Measurements from ENCODE around the gene ATP11A.

ATP11A gene

DNA sequence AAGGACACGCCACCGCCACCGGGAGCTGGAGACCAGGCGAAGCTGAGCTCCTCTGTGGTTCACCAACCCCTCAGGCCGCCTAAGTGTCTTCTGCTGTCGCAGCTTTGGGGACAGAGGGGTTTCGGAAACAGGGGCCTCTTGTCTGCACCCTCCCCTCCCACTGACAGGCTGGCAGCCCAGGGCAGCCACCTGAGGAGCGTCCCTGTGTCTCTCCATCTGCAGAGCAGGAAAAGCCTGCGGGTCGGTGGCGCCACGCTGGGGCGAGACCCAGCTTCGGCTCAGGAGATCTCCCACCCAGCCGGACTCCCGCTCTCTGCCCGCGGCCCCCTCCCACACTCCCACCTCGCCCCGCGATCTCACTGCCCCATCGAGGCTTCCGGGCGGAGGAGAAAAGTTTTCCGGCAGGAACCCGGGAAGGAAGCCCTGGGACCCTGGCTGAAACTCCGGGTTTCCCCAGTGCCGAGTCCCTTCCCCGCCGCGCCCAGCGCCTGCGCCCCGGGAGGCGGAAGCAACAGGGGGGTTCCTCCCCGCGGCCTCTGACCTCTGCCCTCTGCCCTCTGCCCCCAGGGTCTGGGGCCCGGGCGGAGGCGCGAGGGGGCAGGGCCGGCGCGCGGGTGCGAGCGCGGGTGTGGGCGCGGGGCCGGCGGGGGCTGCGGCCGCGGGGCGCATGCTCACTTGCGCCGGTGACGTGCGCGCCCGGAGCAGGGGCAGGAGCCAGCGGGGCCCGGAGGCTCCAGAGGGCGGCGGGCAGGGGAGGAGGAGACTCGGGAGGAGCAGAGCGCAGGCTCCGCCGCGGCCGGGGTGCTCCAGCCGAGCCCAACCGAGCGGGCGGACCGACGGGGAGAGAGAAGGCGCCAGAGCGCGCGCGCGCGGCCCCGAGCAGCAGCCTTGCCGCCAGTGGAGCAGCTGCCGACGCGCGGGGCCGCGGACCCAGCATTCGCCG lies at the start of gene ATP11A:
Gene ATP11A (plus strand): TSS at position 736 of the 943 bp plus-strand sequence. CDS start 379 bp downstream, outside the sequence.
- peak; percentile 84 for DNase-seq

DNA sequence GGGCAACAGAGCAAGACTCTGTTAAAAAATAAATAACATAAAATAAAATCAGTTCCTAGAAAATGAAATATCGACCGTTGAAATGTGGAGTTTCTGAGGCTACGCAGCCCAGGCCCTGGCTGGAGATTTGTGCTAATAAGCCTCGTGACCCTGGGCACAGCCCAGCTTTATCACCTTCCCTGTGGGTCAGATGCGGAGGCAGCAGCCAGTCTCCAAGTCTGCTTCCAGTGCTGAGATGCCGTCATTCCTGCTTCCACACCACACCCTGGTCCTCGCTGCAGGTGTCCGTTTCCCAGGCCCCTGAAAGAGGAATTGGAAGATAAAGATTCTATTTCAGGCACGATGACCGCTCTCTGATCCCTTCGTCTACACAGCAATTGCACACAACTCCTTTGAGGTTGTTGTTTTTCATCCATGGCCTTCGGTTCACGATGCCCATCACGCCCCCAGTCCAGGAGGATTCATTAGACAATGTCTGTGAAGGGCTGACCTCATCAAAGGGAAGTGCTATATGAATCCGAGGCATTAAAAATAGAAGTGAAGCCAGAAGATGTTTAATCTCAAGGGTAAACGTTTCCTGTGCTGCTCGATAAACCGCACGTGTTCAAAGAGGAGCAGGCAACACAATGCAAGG lies 48.3 kb upstream of the ATP11A start:
- no peak for DNase-seq

DNA sequence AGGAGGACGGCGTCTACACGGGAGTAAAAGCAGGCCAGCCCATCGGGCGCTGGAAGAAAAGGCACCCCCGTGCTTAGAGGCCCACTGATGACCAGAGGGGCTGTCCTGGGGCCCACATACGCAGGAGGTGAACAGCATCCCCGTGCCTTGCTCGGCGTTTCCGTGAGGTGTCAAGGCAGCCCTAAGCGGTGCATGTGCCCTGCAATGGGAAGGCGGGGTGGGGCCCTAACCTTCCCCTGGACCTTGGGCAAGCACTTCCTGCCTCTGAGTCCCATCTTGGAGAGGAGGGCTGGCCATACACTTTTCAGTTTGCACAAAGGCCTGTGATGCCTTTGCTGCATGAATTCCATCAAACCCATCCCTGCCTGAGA lies 47.8 kb upstream of the ATP11A start:
- no peak for DNase-seq

DNA sequence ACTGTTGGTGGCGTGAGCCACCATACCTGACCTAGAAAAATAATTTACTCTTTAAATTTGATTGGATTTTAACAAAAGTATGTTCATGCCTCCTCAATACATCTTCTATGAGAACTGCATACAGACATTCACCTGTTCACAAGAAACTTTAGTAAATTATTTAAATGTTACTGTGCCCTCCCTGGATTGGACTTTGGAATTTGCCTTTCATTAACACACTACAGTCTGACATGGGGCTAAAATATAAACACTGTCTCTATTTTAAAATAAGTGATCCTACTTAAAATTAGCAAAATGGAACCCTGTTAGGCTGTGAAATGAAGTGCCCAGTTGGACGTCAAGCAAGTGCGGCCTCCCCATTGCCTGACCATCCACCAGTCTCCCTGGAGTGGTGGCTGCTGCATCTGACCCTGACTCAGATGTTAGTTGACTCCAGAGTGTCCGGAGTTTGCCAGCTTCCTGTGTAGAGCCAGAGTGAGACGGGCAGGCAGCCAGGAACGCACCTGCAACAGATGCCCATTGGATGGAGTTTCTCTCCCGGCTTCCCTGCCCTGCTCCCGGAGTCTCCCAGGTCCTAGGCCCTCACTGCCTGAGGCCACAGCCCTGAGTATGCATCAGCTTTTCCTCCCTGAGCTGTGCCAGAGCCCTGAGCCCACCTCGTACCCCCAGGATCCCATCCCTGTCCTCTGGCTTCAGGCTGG lies 45.9 kb upstream of the ATP11A start:
- no peak for DNase-seq

DNA sequence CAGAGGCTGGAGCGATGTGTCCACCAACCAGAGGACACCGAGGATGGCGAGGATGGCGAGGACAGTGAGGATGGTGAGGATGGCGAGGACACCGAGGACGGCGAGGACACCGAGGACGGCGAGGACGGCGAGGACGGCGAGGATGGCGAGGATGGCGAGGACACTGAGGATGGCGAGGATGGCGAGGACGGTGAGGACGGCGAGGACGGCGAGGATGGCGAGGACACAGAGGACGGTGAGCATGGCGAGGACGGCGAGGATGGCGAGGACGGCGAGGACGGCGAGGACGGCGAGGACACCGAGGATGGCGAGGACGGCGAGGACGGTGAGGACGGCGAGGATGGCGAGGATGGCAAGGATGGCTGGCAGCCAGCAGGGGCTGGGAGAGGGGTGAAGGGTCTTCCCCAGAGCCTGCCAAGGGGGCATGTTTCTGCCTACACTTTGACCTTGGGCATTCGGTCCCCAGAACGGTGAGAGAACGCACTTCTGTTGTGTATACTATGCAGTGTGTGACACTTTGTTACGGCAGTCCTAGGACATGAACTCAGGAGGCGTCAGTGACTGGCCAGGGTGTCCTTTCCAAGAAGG lies 44.4 kb upstream of the ATP11A start:
- no peak for DNase-seq

DNA sequence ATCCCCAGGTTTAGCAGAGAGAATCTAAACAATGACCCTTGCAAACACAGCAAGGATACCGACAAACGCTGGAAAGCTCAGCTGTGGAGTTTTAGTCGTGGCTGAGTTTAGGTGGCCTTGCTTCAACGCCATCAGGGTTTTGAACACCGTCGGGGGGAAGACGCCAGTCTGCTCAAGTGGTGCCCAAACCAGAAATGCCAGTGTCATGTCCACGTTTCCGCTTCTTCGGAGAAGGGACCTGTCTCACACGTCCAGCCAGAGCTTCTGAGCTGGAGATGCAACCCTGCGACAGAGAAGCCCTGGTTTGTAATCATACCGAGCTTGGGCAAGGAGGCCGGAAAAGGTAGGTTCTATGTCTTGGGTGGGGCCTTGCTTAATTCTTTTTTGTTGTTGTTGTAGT lies 42.6 kb upstream of the ATP11A start:
- DNase-seq: no peak

DNA sequence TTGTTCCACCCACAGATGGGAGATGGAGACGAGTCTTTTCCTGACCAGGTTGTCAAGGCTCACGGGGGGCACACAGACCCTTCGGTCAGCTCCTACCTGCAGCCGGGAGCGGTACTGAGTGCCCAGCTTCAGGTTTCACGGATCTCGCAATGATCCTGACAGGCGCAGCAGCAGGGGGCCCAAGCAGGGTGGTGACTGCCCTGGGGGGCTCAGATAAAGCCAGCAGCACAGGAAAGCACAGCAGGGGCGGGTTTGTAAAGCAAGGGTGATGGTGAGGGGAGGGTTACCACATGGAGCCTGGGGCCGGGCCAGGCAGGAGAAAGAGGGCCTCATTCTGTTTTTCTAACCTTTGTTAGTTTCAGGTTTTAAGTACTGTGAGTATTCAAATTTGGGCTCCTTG lies 41.7 kb upstream of the ATP11A start:
- no peak for DNase-seq

DNA sequence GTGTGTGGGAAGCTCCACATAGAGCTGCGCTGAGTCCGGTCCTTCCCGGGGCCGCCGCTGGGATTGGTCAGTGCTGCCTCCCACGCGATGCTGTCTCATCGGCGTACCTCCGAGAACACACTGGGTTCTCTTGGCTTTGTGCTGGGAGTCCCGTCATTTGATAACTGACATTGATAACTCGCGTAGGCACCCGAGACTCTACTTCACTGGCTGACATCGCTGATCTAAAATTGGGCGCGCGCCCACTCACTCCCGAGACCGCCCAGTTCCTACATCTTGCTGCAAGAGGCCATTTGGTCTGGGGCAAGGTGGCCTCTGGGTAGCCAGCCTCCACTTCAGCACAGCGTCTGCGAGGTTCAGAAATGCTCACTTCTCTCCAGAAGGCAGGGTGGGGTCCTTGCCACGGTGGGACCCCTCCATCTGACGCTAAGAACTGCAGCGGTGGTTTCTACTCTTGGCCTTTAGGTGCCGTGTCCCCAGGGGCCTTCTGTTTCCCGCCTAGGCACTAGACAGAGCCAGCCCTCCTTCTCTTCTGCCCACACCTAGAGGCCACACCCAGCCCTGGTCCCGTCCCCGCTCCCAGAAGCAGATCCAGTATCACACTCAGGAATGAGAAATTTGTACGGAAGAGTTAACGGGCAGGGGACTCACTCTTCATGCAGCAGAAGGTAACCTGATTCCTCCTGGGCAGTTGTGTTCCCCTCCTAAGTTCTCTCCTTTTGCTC lies 40.7 kb upstream of the ATP11A start:
- DNase-seq: no peak

DNA sequence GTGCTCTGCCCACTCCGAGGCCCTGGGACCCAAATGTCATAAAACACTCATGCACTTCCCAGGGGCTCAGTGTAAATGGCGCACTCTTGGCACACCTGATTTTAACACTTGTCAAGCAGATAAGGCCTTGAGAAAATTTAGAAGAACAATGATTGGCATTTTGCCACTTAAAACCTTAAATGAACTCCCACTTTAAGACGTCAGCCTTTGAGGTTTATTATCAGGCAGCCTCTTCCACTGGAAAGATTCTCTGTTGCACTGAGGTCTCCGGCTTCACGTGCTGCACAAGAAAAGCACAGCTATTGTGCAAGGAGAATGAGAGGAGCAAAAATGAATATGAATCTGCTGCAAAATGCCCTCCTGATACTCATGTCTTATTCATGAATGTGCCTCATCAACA lies 38.5 kb upstream of the ATP11A start:
- no peak for DNase-seq

DNA sequence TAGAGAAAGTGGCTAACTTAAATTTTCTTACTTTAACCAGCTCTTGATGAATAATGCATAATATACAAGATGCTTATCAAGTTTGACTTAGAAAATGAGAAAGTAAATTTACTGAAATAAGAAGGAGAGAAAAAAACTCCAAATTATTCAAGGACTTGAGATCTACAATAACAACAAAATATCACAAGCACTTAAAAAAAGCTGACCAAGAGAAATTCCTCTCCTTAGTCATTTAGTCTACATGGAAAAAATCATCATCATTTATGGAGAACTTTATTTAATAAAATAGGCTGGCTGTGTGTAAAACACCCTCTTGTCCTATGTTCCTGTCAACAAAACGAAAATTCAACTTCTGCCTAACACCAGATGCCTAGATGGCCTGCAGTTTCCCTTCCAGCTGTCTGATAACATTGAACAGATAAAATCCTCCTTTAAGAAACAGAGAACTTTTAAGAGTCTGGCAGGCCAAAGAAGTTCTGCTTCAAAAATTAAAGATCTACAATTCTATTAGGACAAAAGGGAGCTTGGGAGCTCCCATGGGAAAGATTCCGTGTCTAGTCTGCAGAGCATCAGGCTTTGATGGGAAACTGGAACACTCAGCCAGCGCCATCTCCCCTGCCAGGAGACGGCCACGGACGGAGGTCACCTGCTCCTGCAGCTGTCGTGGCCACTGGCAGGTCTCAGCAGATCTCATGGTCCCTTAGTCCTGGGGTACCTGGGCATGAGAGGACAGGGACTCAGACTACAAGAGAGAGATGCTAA lies 37.9 kb upstream of the ATP11A start:
- DNase-seq: no peak

DNA sequence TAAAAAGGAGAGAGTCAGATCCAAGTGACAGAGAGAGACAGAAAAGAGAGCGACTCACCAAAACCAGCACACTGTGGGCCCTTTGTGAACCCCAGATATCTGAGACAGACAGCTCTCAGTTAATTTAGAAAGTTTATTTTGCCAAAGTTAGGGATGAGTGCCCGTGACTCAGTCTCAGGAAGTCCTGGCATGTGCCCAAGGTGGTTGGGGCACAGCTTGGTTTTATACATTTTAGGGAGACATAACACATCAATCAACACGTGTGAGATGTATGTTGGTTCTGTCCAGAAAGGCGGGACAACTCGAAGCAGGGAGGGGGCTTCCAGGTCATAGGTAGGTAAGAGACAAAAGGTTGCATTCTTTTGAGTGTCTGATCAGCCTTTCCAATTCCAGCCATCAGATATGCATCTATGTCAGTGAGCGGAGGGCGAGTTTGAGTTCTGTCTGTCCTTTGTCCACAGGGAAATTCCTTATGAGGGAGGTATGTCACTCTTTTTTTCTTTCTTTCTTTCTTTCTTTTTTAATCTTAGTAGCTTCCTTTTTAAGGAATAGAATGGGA lies 37.2 kb upstream of the ATP11A start:
- no peak for DNase-seq

DNA sequence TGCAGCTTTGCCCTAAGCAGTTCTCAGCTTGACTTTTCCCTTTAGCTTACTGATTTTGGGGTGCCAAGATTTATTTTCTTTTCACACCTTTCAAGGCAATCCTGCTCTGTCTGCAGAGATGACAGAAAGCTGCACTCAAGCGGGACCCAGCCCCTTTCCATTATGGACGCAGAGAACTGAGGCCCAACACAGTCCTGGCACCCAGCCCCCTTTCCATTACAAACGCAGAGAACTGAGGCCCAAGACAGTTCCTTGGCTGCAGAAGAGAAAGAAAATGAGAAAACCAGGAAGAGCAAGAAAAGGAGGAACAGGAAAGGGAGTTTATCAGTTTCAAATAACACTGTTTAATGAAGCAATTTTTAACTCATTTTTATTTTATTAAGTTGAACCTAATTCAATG lies 36.8 kb upstream of the ATP11A start:
- DNase-seq: no peak

DNA sequence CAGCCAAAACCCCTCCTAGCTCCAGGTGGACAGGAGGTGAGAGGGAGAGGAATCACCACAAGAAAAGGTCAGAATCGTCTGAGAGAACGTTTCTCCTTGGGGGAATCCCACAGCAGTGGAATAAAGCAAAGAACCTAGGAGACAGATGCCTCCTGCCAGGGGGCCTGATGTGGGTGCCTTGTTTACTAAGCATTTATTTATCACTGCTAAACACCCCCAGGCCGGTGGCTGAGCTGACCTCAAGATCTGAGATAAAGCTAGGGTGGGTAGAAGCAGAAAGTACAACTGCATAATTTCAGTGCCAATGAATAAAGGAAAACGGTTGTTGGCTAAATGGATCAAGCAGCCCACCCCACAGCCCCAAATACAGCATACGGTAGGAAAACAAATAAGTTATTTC lies 33.9 kb upstream of the ATP11A start:
- no peak for DNase-seq

DNA sequence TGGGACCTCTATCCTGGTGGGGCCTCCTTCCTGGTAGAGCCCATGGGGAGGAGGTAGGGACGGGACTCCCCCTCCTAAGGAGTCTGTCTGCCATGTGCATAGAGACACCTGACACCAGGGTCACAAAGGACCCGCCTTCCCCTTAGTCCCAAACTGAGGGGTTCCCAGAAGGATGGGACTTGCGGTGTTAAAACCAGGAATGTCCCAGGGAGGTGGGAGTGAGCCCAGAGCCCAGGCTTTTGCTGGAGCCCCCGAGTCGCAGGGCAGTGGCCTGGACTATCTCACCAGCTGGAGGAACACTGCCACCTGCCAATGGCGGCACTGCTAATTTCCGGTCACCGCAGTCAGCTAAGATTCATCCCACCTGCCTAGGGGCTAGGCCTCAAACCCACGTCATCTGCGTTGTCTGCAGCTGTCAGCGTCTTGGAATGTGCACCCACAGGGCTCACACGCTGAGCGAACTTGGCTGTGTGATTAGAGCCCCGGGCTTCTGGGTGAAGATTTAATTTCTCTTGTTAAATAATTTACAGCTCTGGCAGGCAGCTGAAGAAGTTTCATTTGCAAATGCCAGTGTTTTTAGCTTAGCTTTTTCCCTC lies 31.9 kb upstream of the ATP11A start:
- no peak for DNase-seq

DNA sequence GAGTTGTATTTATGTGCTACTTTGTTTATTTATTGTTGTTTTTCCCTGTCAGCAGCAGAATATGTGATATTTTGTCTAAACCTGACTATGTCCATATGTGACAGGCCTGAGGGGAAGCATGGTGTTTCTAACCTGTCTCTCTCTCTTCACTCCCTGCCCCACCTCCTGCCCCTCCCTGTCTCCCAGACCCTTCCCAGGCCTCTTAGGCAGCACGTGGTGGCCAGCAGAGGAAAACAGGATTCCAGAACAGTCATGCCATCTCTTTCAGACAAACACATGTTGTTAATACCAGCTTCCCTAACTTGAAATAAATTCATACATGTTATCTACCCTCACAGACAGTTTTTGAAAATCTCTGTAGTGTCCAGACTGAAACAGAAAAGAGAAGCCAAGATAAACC lies 31.0 kb upstream of the ATP11A start:
- no peak for DNase-seq

DNA sequence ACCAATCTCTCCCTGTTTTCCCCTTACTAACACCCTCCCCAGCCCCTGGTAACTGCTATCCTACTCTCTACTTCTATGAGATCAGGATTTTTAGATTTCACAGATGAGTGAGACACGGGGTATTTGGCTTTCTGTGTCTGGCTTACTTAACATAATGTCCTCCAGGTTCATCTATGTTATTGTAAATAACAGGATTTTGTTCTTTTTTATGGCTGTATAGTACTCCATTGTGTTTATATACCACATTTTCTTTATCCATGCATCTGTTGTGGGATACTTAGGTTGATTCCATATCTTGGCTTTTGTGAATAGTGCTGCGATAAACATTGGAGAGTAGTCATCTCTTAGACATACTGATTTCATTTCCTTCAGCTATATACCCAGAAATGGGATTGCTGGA lies 28.5 kb upstream of the ATP11A start:
- DNase-seq: no peak

DNA sequence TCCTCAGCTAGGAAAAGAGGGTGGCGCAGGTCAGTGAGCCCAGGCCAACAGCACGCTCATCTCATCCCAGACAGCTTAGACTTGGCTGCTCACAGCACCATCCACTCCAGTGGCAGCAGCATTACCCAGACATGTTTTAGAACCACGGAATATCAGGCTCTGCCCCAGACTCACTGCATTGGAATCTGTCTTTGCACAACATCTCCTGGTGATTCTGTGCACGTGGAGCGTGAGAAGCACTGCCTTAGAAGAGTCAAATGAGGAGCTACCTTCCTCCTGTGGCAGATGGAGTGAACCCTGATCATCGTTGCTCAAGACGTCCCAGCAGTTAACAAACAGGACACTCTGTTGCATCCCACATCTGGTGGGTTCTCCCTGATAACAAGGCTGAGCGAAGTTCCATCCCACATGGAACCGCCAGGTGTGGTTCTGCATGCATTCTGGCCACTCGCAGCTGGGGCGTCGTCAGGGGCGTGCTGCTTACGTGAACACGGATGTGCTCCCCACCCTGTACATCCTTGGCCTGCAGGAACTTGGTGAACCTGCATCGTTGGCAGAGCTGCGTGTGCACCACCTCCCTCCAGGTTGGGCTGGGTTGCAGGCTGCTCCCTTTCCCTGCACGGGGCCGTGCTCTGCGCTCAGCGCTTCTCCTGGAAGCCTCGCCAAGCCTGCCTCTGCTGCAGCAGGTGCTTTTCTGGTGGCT lies 25.2 kb upstream of the ATP11A start:
- no peak for DNase-seq

DNA sequence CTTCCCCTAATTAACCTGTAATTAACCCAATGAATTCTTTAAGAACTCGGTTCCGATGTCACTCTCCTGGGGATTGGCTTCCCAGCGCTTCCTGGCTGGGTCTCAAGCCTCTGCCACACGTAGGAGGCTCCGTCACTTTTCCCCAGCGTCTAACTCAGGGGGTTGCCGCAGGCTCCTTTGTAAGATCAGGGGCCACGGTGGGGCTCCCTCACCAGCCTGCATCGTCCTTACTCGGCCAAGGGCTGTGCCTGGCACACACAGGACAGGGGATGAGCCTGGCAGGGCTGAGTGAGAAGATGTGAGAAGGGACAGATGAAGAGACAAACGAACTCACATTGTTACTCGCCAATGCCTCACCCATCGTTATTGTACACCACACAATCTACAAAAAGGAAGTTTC lies 20.9 kb upstream of the ATP11A start:
- DNase-seq: no peak

DNA sequence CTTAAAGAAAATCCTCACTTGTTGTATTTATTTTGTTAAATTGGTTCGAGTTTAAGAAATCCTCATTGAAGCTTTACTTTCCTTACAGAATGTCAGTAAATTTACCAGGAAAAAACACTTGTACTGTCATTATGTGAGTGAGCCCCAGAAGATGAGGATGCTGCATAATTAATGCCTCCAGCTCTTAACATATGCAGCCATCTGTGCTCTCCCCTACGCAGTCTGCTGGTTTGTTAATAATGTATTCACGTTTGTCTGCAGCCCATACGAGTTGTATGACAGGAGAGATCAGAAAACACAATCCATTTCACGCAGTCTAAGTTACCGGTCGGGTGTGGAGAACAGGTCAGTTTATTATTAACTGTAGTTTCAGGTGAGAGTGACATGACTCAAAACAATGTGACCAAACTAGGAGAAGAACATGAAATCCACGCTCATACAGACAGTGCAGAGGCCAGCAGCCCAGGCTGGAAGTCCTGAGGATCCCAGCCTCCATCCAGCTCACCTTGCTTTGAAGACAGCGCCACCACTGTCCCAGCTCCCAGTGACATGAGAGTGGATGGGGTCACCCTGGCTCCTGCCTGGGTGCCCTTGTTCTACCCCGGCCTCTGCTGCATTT lies 19.8 kb upstream of the ATP11A start:
- no peak for DNase-seq

DNA sequence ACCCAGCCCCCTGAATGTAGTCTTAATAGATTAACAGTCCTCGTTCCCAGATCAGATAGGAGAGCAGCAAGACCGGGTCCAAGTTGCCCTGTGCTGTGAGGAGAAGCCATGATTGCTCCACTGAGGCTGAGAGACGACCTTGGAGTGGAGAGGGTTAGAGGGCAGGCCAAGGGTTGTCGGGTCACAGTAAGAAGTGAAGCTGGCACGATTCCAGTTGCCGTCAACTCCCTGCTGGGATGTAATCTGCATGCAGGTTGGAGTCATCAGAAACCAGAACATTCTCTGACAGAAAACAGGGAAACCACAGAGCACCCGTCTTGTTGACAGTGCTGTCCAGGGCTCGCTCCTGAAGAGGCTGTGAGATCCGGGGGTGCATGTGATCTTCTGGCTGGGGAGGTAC lies 19.0 kb upstream of the ATP11A start:
- no peak for DNase-seq

Data from activated naive CD4-positive, alpha-beta T cell treated with Interleukin-2 at 50 U/mL for 16 hours (primary cell).